HG03064 (cell line): ENCODE data around the gene SFTPB.
"Not testable (repeated sequence)": the region's sequence is repeated elsewhere in the genome, so short reads cannot be mapped to it uniquely, and the experiment has no call there.

Source experiments
- ATAC-seq: cut with Tn5 transposase; IDR thresholded peaks from one replicate; pipeline ENCODE4 v1.9.1; 2021; ENCODE audit warnings: low read depth; ENCODE audit not compliant: unreplicated experiment

SFTPB gene

GRCh38 chr2:85668009-85668856 lies at the start of gene SFTPB:
Gene SFTPB, minus strand, starts transcription at chr2:85668199. Its CDS starts 16 bp downstream, at chr2:85668183.
- ATAC-seq = no peak

DNA sequence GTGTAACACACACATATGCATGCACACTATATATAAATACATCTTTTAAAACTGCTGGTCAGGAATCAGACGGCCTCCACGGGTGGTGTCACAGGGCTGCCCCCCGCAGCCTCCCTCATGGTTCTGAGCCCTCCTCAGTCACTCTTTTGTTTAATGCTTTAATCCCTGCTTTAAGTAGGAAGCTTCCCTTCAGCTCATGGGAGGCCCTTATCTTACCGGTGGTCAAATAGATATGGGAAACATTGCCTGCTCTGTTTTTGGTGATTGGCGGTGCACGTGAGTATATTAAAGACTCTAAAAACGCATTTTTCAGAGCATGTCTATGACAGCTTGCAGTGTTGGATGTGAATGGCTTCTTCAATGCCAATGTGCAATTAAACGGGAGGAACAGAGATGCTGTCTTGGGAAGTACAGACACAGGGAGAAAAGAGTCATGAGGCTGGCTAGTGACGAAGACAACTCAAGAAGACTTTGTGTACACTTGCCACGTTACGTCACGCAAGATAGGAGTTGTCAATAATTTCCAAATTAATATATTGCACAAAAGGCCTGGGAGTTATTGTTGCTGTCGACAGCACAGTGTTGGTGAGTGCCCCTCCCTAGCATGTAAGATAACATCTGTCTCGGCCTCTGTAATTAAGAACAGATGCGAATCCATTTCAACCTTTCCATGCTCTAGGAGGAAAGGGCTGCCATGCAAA lies 49.5 kb upstream of the SFTPB start:
- no peak for ATAC-seq

GRCh38 chr2:85716346-85716914 lies 48.4 kb upstream of the SFTPB start:
- ATAC-seq = no peak

DNA sequence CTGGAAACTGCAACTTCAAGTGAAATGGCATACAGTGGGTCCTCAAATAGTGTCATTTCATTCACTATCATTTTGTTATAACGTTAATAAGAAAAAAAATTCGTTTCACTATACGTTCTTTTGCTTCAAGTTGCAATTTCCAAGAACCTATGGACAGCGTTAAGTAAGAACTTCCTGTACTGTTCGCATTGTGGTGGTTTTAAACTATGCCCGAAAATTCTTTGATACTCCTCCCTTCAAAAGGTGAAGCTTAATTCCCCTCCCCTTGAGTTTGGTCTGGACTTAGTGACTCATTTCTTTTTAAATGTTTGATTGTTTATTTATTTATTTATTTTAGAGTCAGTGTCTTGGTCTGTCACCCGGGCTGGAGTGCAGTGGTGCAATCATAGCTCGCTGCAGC lies 46.8 kb upstream of the SFTPB start:
- no peak for ATAC-seq

DNA sequence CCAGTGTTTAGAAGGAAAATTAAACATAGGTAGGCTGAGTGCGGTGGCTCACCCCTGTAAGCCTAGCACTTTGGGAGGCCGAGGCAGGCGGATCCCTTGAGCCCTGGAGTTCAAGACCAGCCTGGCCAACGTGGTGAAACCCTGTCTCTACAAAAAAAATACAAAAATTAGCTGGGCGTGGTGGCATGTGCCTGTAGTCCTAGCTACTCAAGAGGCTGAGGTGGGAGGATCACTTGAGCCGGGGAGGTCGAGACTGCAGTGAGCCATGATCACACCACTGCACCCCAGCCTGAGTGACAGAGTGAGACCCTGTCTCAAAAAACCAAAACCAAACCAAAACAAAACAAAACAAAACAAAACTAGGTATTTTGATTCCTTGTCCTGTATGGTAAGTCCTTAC lies 46.4 kb upstream of the SFTPB start:
- ATAC-seq = not testable (repeated sequence)

- no peak for ATAC-seq
These were observed 45.8 kb upstream of the SFTPB start for GRCh38 chr2:85713836-85714235.

- ATAC-seq = no peak
These were observed 45.0 kb upstream of the SFTPB start for GRCh38 chr2:85712849-85713612.

- no peak for ATAC-seq
These were observed 44.3 kb upstream of the SFTPB start for GRCh38 chr2:85712336-85712735.

DNA sequence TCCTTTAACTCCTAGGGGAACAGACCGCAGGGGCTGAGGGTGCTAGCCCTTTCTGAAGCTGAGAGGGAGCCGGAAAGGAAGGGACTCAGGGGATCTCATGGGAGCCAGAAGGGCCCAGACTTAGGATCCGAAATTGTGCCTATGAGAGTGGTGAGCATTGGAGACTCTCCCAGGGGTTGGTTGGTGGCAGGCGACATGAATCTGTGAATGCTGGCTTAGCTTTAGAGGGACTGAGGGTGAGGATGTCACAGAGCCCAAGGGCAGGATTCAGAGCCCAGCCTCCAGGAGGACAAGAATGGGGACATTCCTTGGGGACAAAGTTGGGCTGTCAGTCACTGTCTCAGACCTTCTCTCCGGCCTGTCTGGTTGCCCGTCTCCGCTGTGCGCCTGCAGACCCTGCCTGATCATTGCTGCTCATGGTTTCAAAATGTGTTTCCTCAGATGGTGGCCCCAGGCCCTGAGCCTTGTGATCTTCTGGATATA lies 43.6 kb upstream of the SFTPB start:
- no peak for ATAC-seq

GRCh38 chr2:85710687-85711577 lies 42.9 kb upstream of the SFTPB start:
- no peak for ATAC-seq

DNA sequence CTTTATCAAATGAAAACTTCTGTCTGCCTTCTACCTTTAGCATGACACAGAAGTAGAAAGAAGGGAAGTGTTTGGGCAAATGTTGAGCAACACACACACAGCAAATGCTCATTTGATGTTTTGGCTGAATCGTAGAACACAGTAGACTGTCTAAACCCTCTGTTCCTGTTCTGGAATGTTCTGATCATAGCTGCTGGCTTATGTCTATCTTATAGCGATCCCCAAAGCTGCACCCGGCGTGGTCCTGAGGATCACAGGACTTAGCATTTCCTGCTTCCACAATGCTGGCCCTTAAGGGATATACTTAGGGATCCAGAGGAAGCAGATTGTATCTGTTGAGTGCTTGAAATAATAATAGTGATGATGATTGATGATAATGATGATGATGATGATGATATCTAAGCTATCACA lies 41.4 kb upstream of the SFTPB start:
- ATAC-seq = no peak

GRCh38 chr2:85708641-85709040 lies 40.6 kb upstream of the SFTPB start:
- no peak for ATAC-seq

- no peak for ATAC-seq
These were observed 39.3 kb upstream of the SFTPB start for GRCh38 chr2:85707304-85707703.

GRCh38 chr2:85706599-85707296 lies 38.7 kb upstream of the SFTPB start:
- no peak for ATAC-seq

DNA sequence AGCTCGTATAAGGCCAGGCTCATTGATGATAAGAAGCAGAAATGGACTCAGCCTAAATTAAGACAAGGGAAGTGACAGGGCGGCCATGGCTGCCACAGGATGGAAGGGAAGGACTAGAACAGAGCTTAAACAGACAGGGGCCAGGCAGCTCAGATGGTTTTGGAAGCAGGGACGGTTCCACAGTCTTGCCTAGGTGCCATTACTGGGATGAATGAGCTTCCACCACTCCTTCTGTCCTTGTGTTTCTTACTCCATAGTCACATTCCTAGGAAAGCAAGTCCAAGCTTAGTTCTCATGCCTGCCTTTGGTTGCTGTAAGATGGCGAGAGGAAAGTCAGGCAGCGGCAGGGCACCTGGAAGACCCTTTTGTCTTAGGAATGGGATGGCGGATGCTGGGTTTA lies 38.1 kb upstream of the SFTPB start:
- ATAC-seq = no peak

DNA sequence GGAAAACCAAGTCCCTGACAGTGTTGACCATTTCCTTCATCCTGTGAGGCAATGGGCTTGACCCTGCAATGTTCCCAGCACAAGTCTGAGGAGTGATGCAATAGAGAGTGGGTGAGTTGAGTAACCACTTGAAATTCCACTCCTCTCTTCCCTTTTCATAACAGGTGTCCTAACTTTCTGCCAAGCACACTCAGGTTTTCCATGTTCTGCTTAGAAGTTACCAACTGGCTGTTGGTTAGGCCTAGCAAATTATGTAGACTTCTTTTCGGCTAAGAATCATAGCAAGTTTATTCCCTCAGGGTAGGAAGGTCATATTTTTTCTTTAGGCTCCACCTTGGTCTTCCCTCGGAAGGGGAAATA lies 37.7 kb upstream of the SFTPB start:
- ATAC-seq = no peak

GRCh38 chr2:85704800-85705679 lies 37.0 kb upstream of the SFTPB start:
- ATAC-seq = no peak

GRCh38 chr2:85704038-85704437 lies 36.0 kb upstream of the SFTPB start:
- ATAC-seq = no peak
